Glomerular endothelial cell (primary cell): ENCODE results near the gene AMD1. TPM values are rescaled to one million over a fixed set of nuclear protein-coding genes. Genes with fewer than 3 reads are reported as not detected.
"Not testable (repeated sequence)": the region's sequence is repeated elsewhere in the genome, so short reads cannot be mapped to it uniquely, and the experiment has no call there.

Experiments used
- DNase-seq: peaks from one replicate; pipeline ENCODE4 v3.0.0-alpha.2; 2011; ENCODE audit warnings: low read depth, low spot score; ENCODE audit errors: extremely low read depth
- total RNA-seq: library from RNA; depleted of rRNA; stranded (reverse); fragments of >200 nt; gene quantifications from 2 replicates; pipeline ENCODE4 v1.2.3, GENCODE V29; 2015

The AMD1 gene
- total RNA-seq, 1 donor from 2014 or later = 57.8 TPM

DNA sequence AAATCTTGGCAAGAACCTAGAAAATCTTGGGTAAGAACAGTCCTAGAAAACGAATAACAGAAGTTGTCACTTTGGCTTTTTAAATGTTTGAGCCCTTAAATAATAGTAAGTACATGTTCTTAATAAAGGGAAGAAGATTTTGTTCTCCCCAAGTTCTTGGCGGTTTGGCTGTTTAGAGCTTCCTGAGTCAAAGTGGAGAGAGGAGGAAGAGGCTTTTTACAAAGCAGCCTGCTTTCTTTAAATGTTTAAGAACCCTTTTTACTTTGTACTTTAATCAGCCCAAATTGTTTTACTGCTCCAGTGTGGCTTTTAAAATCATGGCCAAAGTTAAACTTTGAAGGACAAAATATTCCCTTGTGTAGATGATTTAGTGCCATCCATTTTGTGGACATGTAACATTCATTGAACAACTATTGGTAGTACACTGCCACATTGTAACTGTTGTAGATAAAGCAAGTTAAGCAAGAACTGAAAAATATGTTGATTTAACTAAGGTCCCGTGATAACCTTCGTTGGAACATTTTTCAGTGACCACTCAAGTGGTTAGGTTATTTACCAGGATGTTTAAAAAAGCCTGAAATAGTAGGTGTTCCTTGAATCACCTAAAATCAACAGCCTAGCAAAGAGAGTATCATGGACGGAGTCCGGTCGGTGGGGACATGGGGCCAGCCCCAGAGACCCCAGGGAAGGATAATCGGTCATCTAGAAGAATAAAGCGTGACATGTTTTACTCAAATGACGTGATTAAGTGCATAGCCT is 2.4 kb downstream of the AMD1 start:
- no peak for DNase-seq

DNA sequence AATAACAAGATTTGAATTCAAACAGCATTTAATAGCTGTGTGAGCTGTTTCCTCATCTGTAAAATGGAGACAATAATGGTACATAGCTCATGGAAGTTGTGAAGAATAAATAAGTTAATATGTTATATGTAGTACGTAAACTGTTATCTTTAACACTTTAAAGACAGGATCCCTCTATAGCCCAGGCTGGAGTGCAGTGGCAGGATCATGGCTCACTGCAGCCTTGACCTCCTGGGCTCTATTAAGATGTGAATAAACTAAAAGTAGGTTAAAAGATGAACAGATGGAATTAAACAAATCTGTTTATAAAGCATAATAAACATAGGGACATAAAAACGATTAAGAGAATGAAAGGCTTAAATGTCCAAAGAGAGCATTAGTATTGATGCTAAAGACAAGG is 3.0 kb downstream of the AMD1 start:
- no peak for DNase-seq

DNA sequence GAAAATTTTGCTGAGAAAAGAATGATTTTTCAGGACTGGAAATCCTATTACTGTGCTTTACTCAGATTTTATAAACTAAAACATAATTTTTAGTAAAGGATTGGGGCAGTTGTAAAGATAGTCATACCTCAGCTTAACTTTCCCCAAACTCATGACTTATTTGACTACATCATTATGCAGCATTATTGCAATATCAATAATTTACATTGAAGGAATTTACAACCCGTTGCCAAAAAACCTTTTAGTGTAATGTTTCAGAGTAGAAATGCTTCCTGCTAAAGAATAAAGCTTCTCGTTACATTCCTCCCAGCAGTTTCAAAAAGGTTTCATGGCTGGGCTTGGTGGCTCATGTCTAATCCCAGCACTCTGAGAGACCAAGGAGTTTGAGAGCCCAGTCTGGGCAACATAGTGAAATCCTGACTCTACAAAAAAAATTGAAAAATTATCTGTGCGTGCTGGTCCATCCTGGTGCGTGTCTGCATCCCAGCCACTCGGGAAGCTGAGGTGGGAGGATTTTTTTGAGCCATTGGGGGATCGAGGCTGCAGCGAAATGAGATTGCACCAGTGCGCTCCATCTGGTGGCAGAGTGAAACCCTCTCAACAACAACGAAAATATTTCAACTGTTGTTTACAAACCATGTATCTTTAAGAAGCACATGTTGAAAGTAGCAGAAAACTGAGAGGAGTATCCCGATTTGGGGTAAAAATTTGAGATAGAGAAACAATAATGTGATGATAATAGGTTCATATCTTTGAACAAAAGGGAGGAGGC is 4.4 kb downstream of the AMD1 start:
- no peak for DNase-seq

- DNase-seq = no peak
These were observed 6.1 kb downstream of the AMD1 start for GRCh38 chr6:110880651-110881050.

GRCh38 chr6:110881546-110882273 is 7.1 kb downstream of the AMD1 start:
- no peak for DNase-seq

DNA sequence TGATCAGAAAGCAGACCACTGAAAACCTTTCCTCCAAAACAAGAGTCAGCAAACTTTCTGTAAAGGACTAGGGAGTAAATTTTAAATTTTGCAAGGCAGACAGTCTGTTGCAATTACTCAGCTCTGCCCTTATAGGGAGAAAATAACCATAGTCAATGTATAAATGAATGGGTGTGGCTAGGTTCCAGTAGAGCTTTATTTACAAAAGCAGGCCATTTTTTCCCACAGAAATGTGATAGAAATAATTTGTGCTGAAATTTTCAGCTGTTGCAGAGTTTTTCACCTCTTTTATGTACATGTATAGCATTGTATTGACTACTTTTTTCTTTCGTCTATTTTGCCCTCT is 7.7 kb downstream of the AMD1 start:
- DNase-seq = no peak

GRCh38 chr6:110882824-110883554 is 8.4 kb downstream of the AMD1 start:
- no peak for DNase-seq

DNA sequence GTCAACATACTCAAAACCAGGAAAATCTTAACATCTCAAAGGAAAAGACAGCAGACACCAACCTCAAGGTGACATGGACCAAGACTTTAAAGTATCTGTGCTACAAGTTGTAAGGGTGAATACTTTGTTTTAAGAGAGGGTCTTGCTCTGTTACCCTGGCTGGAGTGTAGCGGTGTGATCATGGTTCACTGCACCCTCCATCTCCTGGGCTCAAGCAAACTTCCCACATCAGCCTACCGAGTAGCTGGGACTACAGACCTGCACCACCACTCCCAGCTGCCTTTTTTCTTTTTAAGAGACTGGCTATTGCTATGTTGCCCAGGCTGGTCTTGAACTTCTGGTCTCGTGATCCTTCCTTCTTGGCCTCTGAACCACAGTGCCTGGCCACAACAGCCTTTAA is 9.7 kb downstream of the AMD1 start:
- no peak for DNase-seq

GRCh38 chr6:110885526-110885925 is 10.9 kb downstream of the AMD1 start:
- DNase-seq = no peak

- DNase-seq = no peak
These were observed 12.1 kb downstream of the AMD1 start for GRCh38 chr6:110886555-110887167.

- no peak for DNase-seq
These were observed 15.7 kb downstream of the AMD1 start for GRCh38 chr6:110890288-110890687.

GRCh38 chr6:110895907-110896608 is 21.5 kb downstream of the AMD1 start:
- DNase-seq = no peak

GRCh38 chr6:110897433-110897832 is 22.8 kb downstream of the AMD1 start:
- DNase-seq = no peak

DNA sequence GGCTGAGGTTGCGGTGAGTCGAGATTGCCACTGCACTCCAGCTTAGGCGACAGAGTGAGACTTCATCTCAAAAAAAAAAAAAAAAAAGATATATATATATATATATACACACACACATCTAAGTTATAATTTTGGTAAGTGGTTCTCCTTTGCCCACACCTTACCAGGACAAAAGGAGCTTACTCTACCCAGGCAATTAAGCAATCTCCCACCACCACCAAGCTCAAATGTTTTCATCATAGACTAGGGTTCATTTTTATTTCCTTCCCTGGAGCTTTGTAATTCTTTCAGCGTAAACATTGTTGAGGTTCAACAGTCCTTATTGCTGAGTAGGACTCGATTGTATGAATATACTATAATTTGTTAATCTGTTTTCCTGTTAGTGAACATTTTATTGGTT is 23.5 kb downstream of the AMD1 start:
- no peak for DNase-seq

- DNase-seq = no peak
These were observed 25.5 kb downstream of the AMD1 start for GRCh38 chr6:110900028-110900598.

DNA sequence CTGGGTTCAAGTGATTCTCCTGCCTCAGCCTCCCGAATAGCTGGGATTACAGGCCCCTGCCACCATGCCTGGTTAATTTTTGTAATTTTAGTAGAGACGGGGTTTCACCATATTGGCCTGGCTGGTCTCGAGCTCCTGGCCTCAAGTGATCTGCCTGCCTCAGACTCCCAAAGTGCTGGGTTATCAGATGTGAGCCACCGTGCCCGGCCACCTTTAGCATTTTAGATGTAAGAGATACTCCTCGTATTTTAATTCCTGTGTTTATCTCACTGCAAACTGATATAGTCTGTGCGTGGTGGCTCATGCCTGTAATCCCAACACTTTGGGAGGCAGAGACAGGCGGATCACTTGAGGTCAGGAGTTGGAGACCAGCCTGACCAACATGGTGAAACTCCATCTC is 27.0 kb downstream of the AMD1 start:
- DNase-seq = not testable (repeated sequence)

- DNase-seq = no peak
These were observed 27.5 kb downstream of the AMD1 start for GRCh38 chr6:110902091-110902490.

GRCh38 chr6:110906273-110906672 is 31.7 kb downstream of the AMD1 start:
- DNase-seq = not testable (repeated sequence)

- no peak for DNase-seq
These were observed 56.2 kb downstream of the AMD1 start for GRCh38 chr6:110930781-110931180.

DNA sequence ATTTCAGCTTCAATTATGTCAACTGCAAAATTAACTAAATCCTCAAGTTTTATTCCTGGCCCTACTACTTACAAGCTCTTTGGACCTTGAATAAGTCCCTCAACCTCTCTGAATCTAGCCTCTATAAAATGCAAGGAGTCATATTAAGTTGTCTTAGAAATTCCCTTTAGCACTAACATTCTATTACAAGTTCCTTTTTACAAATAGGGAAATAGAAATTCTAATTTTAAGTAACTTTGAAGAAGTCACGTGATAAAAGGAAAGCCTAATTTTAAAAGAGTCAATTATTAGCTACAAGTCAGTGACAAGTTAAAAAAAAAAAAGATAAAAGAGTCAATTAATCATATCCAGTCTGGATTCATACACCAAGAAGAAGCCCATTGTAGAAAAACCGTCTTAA is 59.3 kb downstream of the AMD1 start:
- no peak for DNase-seq
